NCI-H1417 treated with DMSO at 0.1 percent for 48 hours (cell line): Measurements from ENCODE around the gene LDLRAD4.

Experiments
- DNase-seq: peaks from one replicate; lab custom pipeline; 2025; lab: John Stamatoyannopoulos, UW

LDLRAD4 gene

DNA sequence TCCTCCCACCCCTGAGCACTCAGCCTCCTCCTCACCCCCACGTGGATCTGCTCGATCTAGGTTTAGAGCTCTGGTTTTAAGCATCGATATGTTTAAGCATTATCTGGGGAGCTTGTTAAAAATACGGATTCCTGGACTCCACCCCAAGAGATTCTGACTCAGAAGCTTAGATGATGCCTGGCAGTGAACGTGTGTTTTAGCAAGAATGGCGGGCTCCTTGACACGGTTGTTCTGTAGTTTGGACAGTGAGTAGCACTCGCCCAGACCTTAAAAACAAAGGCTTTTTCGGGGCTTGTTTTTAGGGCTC lies 47.3 kb downstream of the LDLRAD4 start:
- DNase-seq, result no peak

GRCh38 chr18:13266218-13267100 lies 47.9 kb downstream of the LDLRAD4 start:
- no peak for DNase-seq

- no peak for DNase-seq
Measured at GRCh38 chr18:13267431-13267873, 48.9 kb downstream of the LDLRAD4 start.

GRCh38 chr18:13268158-13269012 lies 49.8 kb downstream of the LDLRAD4 start:
- DNase-seq, result no peak

GRCh38 chr18:13269013-13269280 lies 50.4 kb downstream of the LDLRAD4 start:
- DNase-seq, result no peak

DNA sequence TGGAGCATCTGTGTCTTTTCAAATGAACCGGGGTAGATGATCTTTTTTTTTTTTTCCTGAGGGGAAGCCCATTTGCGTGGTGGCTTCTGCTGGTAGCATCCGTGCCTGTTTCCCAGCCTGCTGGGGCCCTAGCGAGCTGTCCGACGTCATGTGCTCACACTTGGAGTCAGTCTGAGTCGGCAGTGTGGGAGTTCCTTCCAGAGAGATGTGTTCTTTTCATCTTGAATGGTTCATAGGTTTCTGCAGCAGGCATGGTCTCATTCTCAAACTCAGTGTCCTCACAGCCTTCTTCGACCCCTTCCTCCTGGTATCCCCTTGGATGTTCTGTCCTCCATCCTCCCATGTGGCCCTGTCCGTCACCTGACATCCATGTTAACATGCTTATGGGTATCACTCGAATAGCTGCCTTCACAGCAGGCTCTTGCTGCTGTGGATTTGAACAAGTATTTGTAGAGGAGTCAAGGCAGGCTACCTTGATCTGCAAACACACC lies 51.0 kb downstream of the LDLRAD4 start:
- no peak for DNase-seq

DNA sequence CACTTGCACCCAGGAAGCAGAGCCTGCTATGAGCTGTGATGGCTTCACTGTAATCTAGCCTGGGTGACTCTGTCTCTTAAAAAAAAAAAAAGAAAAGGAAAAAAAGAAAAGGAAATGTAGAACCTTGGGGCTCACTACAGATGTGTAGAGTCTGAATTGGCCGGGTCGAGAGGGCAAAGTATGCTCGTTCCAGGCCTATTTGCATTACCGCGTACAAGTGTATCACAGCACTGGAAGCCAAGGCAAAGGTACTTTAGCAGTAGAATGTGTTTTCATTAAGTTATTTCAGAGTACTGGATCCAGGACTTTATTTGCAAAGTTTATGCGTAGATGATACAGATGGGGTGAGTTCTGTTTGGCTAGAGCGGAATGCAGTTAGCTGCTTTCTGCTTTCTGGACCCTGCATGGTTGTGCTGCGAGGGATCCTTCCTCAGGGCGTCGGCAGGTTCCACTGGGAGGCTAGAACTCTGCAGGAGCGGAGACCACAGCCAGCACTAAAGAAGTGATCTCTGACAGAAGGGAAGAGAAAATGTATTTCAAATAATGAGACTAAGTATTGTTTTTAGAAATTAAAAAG lies 51.8 kb downstream of the LDLRAD4 start:
- no peak for DNase-seq

GRCh38 chr18:13271302-13271911 lies 52.8 kb downstream of the LDLRAD4 start:
- DNase-seq, result no peak

- DNase-seq, result no peak
Measured at GRCh38 chr18:13272416-13272815, 53.9 kb downstream of the LDLRAD4 start.

DNA sequence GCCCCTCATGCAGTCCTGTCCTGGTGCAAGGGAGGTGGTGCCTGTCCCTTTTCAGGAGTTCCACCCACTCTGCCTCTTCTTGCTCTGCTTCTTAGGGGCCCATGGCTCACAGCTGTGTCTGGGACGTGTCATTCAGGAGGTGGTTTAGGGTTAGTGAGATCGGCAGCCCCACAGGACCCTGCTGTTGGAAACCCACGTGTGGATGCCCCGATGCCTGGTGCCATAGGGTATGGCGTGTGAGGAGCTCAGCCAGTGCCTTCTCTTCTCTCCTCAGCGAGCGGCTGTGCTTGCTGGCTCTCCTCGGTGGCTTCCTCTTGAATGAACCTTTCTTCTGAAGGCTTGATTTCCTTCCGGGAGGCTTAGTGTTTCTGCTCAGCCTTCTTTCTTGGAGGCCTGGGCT lies 55.2 kb downstream of the LDLRAD4 start:
- DNase-seq, result no peak

DNA sequence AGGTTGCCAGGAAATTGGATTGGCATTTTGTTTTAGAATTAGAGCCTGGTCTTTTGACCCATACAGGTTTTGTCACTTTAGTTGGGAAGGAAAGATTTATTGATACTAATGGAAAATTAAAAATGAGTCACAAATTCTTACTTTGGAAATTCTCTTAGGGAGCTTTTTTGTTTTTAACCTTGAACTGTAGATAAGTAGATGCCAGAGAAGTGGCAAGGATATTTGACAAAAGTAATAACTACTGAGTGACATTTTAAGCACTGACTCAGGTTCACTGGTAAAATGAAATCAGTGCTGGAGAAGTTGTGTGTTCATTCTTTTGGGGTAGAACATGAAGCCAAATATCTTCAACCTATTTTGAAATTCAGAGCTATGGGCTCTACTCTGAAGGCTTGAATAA lies 56.5 kb downstream of the LDLRAD4 start:
- no peak for DNase-seq

GRCh38 chr18:13276530-13277520 lies 58.3 kb downstream of the LDLRAD4 start:
- DNase-seq, result no peak

GRCh38 chr18:13278062-13278630 lies 59.6 kb downstream of the LDLRAD4 start:
- DNase-seq, result no peak

DNA sequence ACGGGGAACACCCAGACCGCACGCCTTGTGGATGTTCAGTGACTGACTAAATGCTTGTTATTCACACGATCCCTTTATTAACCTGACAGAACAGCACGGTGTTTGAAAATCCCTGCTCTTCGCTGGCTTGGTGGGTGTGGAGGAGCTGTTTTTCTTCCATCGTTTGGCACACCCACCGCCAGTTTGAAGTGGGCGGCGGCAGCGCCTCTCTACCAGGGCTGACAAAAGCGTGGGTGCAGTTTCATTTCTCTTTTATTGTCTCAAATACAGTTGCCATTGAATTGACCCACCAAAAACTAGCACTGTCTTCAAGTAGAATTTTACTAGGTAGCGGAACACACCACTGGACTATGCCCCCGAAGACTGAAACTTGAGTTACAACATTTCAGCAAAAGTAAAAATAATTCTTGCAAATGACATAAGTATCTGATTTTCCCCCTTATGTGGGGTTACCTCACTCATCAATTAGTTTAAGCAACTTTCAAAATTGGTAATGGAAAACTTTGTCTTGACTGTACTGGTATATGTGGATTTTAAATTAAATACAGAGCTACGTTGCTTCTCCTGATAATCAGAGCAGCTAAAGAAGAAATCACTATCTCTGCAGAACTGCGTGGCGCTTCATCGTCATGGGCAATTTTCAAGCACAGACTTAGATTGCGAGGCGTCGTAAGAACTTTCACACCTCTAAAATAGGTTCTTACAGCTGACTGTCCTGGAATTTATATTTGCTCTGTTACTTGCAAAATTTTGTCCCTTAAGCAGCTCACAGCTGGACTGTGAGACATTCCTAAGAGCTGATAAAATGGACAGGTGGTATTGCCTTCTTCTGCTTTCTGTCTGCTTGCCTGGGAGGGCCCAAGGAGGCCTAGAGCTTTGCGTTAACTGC lies 60.9 kb downstream of the LDLRAD4 start:
- DNase-seq, result no peak

- DNase-seq, result no peak
Measured at GRCh38 chr18:13280070-13280795, 61.7 kb downstream of the LDLRAD4 start.

DNA sequence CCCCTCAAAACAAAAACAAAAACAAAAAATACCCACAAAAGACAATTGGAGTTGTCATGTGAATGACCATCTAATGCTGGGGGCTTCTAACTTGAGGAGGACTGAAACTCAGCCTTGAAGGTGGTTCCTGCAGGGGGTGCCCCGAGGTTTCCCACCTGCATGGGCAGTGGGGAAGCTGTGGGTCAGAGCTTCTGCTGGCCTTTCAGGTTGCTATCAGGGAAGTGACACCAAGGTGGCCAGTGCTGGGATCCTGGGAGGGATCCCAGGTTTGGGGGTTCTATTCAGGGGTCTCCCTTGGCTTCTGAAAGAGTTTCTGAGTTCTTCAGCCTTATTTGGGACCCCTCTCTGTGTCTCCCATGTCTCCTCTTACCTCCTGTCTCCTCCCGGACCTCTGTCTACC lies 62.8 kb downstream of the LDLRAD4 start:
- no peak for DNase-seq

GRCh38 chr18:13283746-13284145 lies 65.2 kb downstream of the LDLRAD4 start:
- DNase-seq, result no peak

DNA sequence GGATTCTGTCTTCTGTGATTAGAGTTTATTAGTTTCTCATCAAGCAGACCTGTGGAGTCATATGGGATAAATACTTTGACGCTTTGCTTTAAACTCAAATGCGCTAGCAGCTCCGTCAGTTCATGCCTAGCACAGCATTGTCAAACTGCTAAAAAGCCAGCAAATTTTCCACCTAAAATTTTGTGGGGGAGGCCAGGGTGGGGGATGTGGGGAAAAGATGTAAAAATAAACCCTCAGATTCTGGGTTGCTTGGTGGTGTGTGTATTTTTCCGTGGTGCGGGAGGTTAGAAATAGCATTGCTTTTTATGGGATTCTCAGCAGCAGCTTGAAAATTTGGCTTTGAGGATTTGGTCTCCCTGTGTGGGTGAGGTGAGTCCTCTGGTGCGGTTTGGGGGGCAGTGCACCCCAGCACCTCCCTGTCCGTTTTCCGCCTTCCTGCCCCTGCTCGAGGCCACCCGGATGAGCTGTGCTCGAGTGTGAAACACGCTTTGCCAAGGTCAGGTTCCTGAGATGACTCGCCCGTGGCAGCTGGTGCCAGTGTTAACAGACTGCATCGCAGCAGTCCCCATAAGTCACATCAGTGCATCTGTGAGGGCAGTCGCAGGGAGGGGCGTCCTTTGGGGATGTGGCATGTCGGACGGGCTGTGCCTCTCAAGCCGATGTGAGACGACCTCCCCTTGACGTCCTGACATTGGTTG lies 65.9 kb downstream of the LDLRAD4 start:
- DNase-seq, result no peak

- no peak for DNase-seq
Measured at GRCh38 chr18:13285874-13286273, 67.3 kb downstream of the LDLRAD4 start.
